ENCODE results near the gene EVI5. TPM values are rescaled to one million over a fixed set of nuclear protein-coding genes. Genes with fewer than 3 reads are reported as not detected.
A peak's percentile ranks its signal among the peaks of the same experiment; 100 is the strongest.

EVI5 gene
- total and polyA plus RNA-seq, 11 donors: 3.5 to 34.6 (median 23.5) TPM

DNA sequence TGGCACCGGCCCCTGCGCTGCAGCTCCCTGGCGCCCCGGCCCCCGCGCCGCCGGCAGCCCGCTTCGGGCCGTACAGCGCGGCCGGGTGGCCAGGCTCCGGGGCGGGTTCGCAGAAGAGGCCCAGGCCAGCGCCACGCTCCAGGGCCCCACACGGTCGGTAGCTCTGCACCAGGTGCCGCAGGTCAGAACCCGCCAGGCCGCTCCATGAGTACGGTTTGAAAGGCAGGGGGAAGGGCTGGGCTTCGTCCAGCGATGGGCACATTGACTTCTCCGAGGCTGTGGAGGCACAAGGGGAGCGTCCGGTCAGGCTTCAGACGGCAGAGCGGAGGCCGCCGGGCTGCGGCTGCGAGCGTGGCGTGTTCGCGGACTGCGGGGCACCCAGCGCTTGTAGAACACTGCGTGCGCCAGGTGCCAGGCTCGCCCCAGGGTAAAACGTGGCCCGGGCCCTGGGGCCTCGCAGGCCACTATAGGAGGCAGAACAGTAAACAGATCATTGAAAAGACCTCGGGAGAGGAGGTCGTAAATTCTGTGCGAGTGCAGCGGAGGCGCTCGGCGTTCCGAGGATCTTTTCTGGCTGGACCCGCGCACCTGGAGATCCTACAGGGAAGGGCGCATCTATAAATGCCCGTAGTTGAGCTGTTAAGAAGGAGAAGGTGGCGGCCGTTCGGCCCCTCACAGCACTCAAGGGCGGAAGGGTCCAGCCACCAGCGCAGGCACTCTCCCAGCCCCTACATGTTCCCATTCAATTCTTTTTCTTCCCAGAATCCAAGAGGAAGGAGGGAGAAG, 303.9 kb downstream of the EVI5 start:
- Histone ChIP-seq H3K27ac (no peak overlapping the region), H3K4me1 (peaks cover 15 to 59% (median 49%) of the 10 kb centered on the region in 12 donors), H3K27me3 (peaks cover 50 to 83% (median 66%) of the 10 kb centered on the region in 9 donors), H3K36me3 (no peaks in the 10 kb centered on the region), H3K4me3 (peak overlapping the region in 9 of 12 donors; percentile 4 to 57 (median 26)), H3K9me3 (no peaks in the 10 kb centered on the region)
- WGBS, 4 donors: 12 to 23% (median 16%) methylated on average over 31 to 65 of the region's 65 CpGs
- TF ChIP-seq, protein P1, sequence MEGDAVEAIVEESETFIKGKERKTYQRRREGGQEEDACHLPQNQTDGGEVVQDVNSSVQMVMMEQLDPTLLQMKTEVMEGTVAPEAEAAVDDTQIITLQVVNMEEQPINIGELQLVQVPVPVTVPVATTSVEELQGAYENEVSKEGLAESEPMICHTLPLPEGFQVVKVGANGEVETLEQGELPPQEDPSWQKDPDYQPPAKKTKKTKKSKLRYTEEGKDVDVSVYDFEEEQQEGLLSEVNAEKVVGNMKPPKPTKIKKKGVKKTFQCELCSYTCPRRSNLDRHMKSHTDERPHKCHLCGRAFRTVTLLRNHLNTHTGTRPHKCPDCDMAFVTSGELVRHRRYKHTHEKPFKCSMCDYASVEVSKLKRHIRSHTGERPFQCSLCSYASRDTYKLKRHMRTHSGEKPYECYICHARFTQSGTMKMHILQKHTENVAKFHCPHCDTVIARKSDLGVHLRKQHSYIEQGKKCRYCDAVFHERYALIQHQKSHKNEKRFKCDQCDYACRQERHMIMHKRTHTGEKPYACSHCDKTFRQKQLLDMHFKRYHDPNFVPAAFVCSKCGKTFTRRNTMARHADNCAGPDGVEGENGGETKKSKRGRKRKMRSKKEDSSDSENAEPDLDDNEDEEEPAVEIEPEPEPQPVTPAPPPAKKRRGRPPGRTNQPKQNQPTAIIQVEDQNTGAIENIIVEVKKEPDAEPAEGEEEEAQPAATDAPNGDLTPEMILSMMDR (IDR thresholded peaks at IDR 0.05): no peak
- no peak for TF ChIP-seq POLR2A (IDR thresholded peaks at IDR 0.05)
- intact Hi-C loops (cut with DNase I): loop anchor here in 1 of 10 donors (10.0 kb wide), 1 partner anchor 344 kb away; no protein-coding TSS in a partner anchor
- peak in 2 of 4 donors; percentile 19 to 22 for ATAC-seq
- peak in 1 of 5 donors; percentile 61 for DNase-seq

DNA sequence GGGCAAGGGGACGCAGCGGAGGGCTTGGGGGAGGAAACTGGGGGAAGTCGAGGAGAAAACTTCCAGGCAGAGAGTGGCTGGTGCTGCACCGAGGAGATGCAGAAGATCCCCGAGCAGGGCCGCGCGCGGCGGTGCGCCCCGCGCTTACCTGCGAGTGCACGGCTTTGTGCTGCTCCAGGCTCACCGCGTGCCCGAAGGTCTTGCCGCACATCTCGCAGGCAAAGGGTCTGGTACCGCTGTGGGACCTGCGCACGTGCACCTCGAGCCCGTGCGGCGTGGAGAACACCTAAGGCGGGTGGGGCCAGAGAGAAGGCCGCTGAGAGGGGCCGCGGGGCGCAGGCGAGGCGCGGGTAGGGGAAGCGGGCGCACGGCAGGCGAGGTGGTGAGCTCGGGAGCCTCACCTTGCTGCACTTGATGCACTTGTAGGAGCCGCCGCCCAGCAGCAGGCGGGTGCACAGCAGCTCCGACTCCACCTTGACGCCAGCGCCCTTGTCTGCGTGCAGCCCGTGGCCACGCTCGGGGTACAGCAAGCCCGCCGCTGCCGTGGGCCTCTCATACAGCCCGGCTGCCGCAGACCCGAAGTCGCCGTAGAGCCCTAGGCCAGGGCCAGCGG, 304.6 kb downstream of the EVI5 start:
- 15 to 62% (median 23%) methylated on average over 8 to 59 of the region's 59 CpGs for WGBS, 4 donors
- no peaks in the 10 kb centered on the region for H3K36me3 ChIP-seq
- TF ChIP-seq, protein P1 (IDR thresholded peaks at IDR 0.05): no peak
- no peak for TF ChIP-seq POLR2A (IDR thresholded peaks at IDR 0.05)
- intact Hi-C loops (cut with DNase I): loop anchor here in 1 of 10 donors (10.0 kb wide), 1 partner anchor 344 kb away; no protein-coding TSS in a partner anchor
- H3K4me3 ChIP-seq: peak overlapping the region in 8 of 12 donors; percentile 4 to 57 (median 28)
- ATAC-seq (peak in 1 of 4 donors; percentile 5), DNase-seq (peak in 1 of 5 donors; percentile 23)
- peaks cover 43 to 76% (median 59%) of the 10 kb centered on the region in 9 donors for H3K27me3 ChIP-seq
- H3K9me3 ChIP-seq: no peaks in the 10 kb centered on the region
- no peak overlapping the region for H3K27ac ChIP-seq
- peaks cover 12 to 52% (median 42%) of the 10 kb centered on the region in 12 donors for H3K4me1 ChIP-seq

DNA sequence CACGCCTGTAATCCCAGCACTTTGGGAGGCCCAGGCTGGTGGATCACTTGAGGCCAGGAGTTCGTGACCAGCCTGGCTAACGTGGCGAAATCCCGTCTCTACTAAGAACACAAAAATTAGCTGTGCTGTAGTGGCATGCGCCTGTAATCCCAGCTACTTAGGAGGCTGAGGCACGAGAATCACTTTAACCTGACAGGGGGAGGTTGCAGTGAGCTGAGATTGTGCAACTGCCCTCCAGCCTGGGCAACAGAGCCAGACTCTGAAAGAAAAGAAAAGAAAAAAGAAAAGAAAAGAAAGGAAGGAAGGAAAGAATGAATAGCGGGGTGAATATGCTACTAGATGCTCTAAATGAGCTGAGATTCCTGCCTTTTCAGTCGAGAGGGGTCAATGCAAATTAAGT, 305.3 kb downstream of the EVI5 start:
- Histone ChIP-seq H3K27ac (no peak overlapping the region), H3K27me3 (peaks cover 39 to 69% (median 52%) of the 10 kb centered on the region in 9 donors), H3K4me1 (peaks cover 12 to 45% (median 35%) of the 10 kb centered on the region in 12 donors), H3K36me3 (no peaks in the 10 kb centered on the region), H3K4me3 (no peak overlapping the region), H3K9me3 (no peaks in the 10 kb centered on the region)
- 83 to 94% (median 92%) methylated on average over 9 of the region's 9 CpGs for WGBS, 4 donors
- DNase-seq: no peak
- intact Hi-C loops (cut with DNase I): no loop called here
- TF ChIP-seq, protein P1 (IDR thresholded peaks at IDR 0.05): no peak
- no peak for TF ChIP-seq POLR2A (IDR thresholded peaks at IDR 0.05)
- no peak for ATAC-seq

DNA sequence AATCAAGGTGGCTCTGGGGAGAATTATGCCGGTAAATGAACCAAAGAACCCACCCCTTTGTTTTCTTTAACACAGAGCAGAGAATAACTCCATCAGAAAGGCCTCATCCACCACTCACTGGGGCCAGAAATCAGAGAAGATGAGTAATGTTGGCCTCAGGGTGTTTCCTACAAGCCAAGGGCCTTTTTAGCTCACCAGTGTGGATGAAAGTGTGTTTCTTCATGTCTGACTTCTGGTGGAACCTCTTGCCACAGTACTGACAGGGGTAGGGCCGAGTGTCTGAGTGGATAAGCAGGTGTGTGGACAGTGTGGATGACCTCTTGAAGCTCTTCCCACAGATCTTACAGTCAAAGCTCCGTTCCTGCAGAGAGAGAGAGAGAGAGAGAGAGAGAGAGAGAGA, 306.5 kb downstream of the EVI5 start:
- 73 to 85% (median 84%) methylated on average over 3 of the region's 3 CpGs for WGBS, 4 donors
- H3K27ac ChIP-seq: no peak overlapping the region
- H3K9me3 ChIP-seq: no peaks in the 10 kb centered on the region
- H3K27me3 ChIP-seq: peaks cover 28 to 57% (median 40%) of the 10 kb centered on the region in 9 donors
- TF ChIP-seq, protein P1 (IDR thresholded peaks at IDR 0.05): no peak
- TF ChIP-seq POLR2A (IDR thresholded peaks at IDR 0.05): no peak
- intact Hi-C loops (cut with DNase I): no loop called here
- H3K4me1 ChIP-seq: peaks cover 12 to 33% (median 25%) of the 10 kb centered on the region in 12 donors
- ATAC-seq (no peak), DNase-seq (no peak)
- no peaks in the 10 kb centered on the region for H3K36me3 ChIP-seq
- H3K4me3 ChIP-seq: no peak overlapping the region
